ENCODE results near the gene NEK3. TPM values are rescaled to one million over a fixed set of nuclear protein-coding genes. Genes with fewer than 3 reads are reported as not detected.

Gene NEK3
- total and polyA plus RNA-seq, 4 donors = 3.0 to 4.4 (median 3.9) TPM

- no peak for TF ChIP-seq NR2F2 (IDR thresholded peaks at IDR 0.05)
- peak; percentile 63 for TF ChIP-seq YY1 (IDR thresholded peaks at IDR 0.05)
- no peak for TF ChIP-seq RXRA (IDR thresholded peaks at IDR 0.05)
- Histone ChIP-seq H3K27ac (ENCODE audit: low read depth in 1 of 2, low read length in 2 of 2) (no peak overlapping the region), H3K36me3 (ENCODE audit: control insufficient read depth in 4 of 4, insufficient read depth in 3 of 4, low read depth in 1 of 4, low read length in 3 of 4) (no peaks in the 10 kb centered on the region), H3K27me3 (ENCODE audit: control insufficient read depth in 4 of 4, insufficient read depth in 4 of 4, low read length in 3 of 4) (no peaks in the 10 kb centered on the region), H3K4me1 (ENCODE audit: control insufficient read depth in 4 of 4, insufficient read depth in 4 of 4, low read length in 3 of 4) (peaks cover 3 to 26% (median 7%) of the 10 kb centered on the region in 4 donors), H3K4me3 (ENCODE audit: low read depth in 1 of 3, low read length in 3 of 3) (no peak overlapping the region), H3K9me3 (ENCODE audit: control insufficient read depth in 4 of 4, low read length in 3 of 4) (no peaks in the 10 kb centered on the region), H3K9ac (ENCODE audit: low read depth in 1 of 2, low read length in 2 of 2) (no peak overlapping the region)
- no peak for DNase-seq (ENCODE audit: low spot score)
- WGBS = 58% methylated on average over 3 of the region's 3 CpGs
Measured at GRCh38 chr13:52161181-52161646, 1.8 kb upstream of the NEK3 start.

GRCh38 chr13:52160506-52160905 is 1.1 kb upstream of the NEK3 start:
- Histone ChIP-seq H3K4me1 (ENCODE audit: control insufficient read depth in 4 of 4, insufficient read depth in 4 of 4, low read length in 3 of 4) (peaks cover 3 to 26% (median 7%) of the 10 kb centered on the region in 4 donors), H3K27me3 (ENCODE audit: control insufficient read depth in 4 of 4, insufficient read depth in 4 of 4, low read length in 3 of 4) (no peaks in the 10 kb centered on the region), H3K9me3 (ENCODE audit: control insufficient read depth in 4 of 4, low read length in 3 of 4) (no peaks in the 10 kb centered on the region), H3K27ac (ENCODE audit: low read depth in 1 of 2, low read length in 2 of 2) (no peak overlapping the region), H3K36me3 (ENCODE audit: control insufficient read depth in 4 of 4, insufficient read depth in 3 of 4, low read depth in 1 of 4, low read length in 3 of 4) (no peaks in the 10 kb centered on the region), H3K4me3 (ENCODE audit: low read depth in 1 of 3, low read length in 3 of 3) (no peak overlapping the region), H3K9ac (ENCODE audit: low read depth in 1 of 2, low read length in 2 of 2) (no peak overlapping the region)
- no peak for TF ChIP-seq ATF3 (IDR thresholded peaks at IDR 0.05)
- no peak for TF ChIP-seq CTCF (IDR thresholded peaks at IDR 0.05; ENCODE audit: low read depth, low read length, missing input control)
- TF ChIP-seq SP1 (IDR thresholded peaks at IDR 0.05) = no peak
- no peak for TF ChIP-seq FOXA2 (IDR thresholded peaks at IDR 0.05)
- TF ChIP-seq FOXA1 (IDR thresholded peaks at IDR 0.05) = no peak
- no peak for TF ChIP-seq RAD21 (IDR thresholded peaks at IDR 0.05)
- TF ChIP-seq RXRA (IDR thresholded peaks at IDR 0.05) = no peak
- TF ChIP-seq JUND (IDR thresholded peaks at IDR 0.05) = no peak
- no peak for TF ChIP-seq HNF4G (IDR thresholded peaks at IDR 0.05)
- TF ChIP-seq EGR1 (IDR thresholded peaks at IDR 0.05; ENCODE audit: low read depth in 2 of 2) = no peak
- TF ChIP-seq GABPA (IDR thresholded peaks at IDR 0.05 in 1 of 2, conservative IDR thresholded peaks at IDR 0.05 in 1 of 2) = no peak
- TF ChIP-seq YY1 (IDR thresholded peaks at IDR 0.05) = no peak
- 75% methylated on average over 6 of the region's 6 CpGs for WGBS
- no peak for DNase-seq (ENCODE audit: low spot score)

- 97% methylated on average over 6 of the region's 6 CpGs for WGBS
- no peak for DNase-seq (ENCODE audit: low spot score)
- no peak for TF ChIP-seq ATF3 (IDR thresholded peaks at IDR 0.05)
- no peak for TF ChIP-seq ZBTB33 (IDR thresholded peaks at IDR 0.05)
- no peak for TF ChIP-seq RAD21 (IDR thresholded peaks at IDR 0.05)
- no peak for TF ChIP-seq CTCF (IDR thresholded peaks at IDR 0.05; ENCODE audit: low read depth, low read length, missing input control)
- no peak for TF ChIP-seq FOXA2 (IDR thresholded peaks at IDR 0.05)
- TF ChIP-seq HNF4G (IDR thresholded peaks at IDR 0.05) = no peak
- no peak for TF ChIP-seq RXRA (IDR thresholded peaks at IDR 0.05)
- TF ChIP-seq SP1 (IDR thresholded peaks at IDR 0.05) = no peak
- TF ChIP-seq TAF1 (conservative IDR thresholded peaks at IDR 0.05) = no peak
- TF ChIP-seq REST (IDR thresholded peaks at IDR 0.05) = no peak
- Histone ChIP-seq H3K27ac (ENCODE audit: low read depth in 1 of 2, low read length in 2 of 2) (no peak overlapping the region), H3K36me3 (ENCODE audit: control insufficient read depth in 4 of 4, insufficient read depth in 3 of 4, low read depth in 1 of 4, low read length in 3 of 4) (no peaks in the 10 kb centered on the region), H3K4me1 (ENCODE audit: control insufficient read depth in 4 of 4, insufficient read depth in 4 of 4, low read length in 3 of 4) (peaks cover 2 to 23% (median 5%) of the 10 kb centered on the region in 4 donors), H3K27me3 (ENCODE audit: control insufficient read depth in 4 of 4, insufficient read depth in 4 of 4, low read length in 3 of 4) (no peaks in the 10 kb centered on the region), H3K4me3 (ENCODE audit: low read depth in 1 of 3, low read length in 3 of 3) (no peak overlapping the region), H3K9me3 (ENCODE audit: control insufficient read depth in 4 of 4, low read length in 3 of 4) (no peaks in the 10 kb centered on the region), H3K9ac (ENCODE audit: low read depth in 1 of 2, low read length in 2 of 2) (no peak overlapping the region)
Measured at GRCh38 chr13:52160053-52160452, 656 bp upstream of the NEK3 start.
